GM18508 (cell line): ENCODE data around the gene FOXC1.

Source experiments
- ATAC-seq: cut with Tn5 transposase; IDR thresholded peaks from one replicate; pipeline ENCODE4 v1.9.1; 2021; ENCODE audit warnings: moderate number of reproducible peaks; ENCODE audit not compliant: insufficient read depth, unreplicated experiment

The FOXC1 gene

DNA sequence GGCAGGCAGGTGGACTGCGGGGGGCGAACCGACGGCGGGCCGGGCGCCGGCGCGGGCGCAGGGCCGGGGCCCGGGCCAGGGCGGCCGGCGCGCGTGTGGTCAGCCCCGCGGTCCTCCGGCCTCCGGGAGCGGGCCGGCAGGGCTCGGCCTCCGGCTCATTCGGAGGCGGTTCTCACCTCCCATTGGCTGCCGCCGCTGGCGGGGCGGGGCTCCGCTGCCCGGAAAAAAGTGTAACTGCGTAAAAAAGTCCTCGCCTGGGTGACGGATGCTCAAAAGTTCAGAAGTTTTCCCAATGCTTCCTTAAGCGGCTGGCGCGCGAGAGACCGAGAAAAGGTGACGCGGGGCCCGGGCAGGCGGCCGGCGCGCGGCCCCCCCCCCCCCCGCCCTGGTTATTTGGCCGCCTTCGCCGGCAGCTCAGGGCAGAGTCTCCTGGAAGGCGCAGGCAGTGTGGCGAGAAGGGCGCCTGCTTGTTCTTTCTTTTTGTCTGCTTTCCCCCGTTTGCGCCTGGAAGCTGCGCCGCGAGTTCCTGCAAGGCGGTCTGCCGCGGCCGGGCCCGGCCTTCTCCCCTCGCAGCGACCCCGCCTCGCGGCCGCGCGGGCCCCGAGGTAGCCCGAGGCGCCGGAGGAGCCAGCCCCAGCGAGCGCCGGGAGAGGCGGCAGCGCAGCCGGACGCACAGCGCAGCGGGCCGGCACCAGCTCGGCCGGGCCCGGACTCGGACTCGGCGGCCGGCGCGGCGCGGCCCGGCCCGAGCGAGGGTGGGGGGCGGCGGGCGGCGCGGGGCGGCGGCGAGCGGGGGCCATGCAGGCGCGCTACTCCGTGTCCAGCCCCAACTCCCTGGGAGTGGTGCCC is at the start of gene FOXC1:
FOXC1 (plus strand) TSS at position 268 of the 849 bp plus-strand sequence; CDS start at position 799, 531 bp downstream.
- ATAC-seq = no peak

- ATAC-seq = no peak
Measured at GRCh38 chr6:1560281-1561058, 49.2 kb upstream of the FOXC1 start.

- ATAC-seq = no peak
Measured at GRCh38 chr6:1561355-1561754, 48.4 kb upstream of the FOXC1 start.

DNA sequence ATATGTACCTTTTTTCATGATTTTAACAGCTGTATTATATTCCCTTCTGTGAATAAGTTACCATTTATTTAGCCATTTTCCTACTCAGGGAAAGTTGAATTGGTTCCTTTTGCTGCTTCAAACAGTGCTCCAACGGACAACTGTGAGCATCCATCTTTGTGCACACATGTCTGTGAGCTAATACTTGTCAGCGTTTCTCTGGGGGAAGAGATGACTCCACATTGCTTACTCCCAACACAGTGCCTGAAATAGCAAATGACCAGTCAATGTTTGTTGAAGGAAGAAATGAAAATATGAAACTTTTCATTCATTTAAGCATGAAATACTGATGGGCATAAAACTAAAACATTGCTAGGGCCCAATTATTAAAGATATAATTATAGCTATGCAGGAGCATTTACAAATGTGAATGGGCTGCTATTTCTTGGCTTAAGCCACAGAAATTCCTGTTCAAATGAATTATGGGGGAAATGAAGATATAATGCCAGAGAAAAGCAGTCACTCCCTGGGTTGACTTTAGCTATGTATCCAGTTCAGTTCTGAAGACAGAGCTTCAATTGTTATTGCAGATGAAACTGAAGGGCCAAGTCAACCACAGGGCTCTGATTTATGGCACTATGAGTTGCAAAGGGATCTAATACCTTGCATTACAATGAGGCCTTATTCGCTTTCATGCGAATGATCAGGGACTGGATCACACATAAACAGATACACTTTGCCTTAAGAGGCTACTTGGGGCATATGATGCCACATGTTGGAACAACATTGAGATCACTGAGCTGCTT is 47.4 kb upstream of the FOXC1 start:
- ATAC-seq = no peak

DNA sequence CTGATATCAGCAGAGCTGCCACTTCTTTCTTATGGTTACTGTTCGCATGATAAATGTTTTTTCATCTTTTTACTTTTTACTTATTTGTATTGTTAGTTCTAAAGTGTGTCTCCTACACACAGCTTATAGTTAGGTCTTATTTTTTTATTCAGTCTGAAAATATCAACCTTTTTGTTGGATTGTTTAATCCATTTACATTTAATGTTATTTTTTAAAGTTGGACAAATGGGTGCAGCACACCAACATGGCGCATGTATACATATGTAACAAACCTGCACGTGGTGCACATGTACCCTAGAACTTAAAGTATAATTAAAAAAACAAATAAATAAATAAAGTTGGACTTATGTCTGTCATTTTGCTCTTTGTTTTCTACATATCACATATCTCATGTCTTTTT is 40.3 kb upstream of the FOXC1 start:
- no peak for ATAC-seq

GRCh38 chr6:1570848-1571247 is 38.9 kb upstream of the FOXC1 start:
- no peak for ATAC-seq

DNA sequence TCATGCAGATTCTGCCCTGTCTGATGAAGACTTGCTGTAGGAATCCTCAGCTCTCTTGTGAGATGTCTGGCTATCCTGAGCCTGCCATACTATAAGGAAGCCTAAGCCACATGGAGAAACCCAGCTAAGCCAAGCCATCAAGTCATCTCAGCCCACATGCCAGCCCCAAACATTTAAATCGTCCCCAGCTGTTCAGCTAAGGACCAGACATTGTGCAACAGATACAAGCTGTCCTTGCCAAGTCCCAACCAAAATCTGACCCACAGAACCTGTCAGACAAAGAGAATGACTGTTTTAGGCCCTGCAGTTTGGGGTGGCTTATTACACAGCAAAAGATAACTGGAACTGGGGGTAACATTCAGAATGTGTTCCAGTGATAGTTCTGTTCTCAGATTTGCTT is 36.8 kb upstream of the FOXC1 start:
- no peak for ATAC-seq

GRCh38 chr6:1574083-1574761 is 35.5 kb upstream of the FOXC1 start:
- ATAC-seq = no peak

DNA sequence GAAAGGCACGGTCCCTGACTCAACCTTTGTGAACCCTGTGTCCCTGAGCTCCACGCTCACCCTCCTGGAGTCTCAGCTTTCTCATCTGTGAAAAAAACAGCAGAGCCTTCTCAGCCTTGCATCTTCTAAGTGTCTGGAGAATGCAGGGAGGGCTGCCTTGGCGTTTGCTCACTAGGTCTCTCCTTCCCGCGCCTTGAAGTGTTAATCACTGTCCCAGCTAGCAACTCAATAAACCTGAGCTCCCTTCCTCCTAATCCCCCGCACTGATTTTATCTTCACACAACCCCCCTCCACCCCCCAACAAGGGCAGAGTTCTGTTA is 34.9 kb upstream of the FOXC1 start:
- no peak for ATAC-seq

GRCh38 chr6:1575210-1576041 is 34.3 kb upstream of the FOXC1 start:
- ATAC-seq = no peak

- no peak for ATAC-seq
Measured at GRCh38 chr6:1576166-1576565, 33.5 kb upstream of the FOXC1 start.

- ATAC-seq = no peak
Measured at GRCh38 chr6:1576711-1577110, 33.0 kb upstream of the FOXC1 start.

- no peak for ATAC-seq
Measured at GRCh38 chr6:1577146-1577680, 32.5 kb upstream of the FOXC1 start.

DNA sequence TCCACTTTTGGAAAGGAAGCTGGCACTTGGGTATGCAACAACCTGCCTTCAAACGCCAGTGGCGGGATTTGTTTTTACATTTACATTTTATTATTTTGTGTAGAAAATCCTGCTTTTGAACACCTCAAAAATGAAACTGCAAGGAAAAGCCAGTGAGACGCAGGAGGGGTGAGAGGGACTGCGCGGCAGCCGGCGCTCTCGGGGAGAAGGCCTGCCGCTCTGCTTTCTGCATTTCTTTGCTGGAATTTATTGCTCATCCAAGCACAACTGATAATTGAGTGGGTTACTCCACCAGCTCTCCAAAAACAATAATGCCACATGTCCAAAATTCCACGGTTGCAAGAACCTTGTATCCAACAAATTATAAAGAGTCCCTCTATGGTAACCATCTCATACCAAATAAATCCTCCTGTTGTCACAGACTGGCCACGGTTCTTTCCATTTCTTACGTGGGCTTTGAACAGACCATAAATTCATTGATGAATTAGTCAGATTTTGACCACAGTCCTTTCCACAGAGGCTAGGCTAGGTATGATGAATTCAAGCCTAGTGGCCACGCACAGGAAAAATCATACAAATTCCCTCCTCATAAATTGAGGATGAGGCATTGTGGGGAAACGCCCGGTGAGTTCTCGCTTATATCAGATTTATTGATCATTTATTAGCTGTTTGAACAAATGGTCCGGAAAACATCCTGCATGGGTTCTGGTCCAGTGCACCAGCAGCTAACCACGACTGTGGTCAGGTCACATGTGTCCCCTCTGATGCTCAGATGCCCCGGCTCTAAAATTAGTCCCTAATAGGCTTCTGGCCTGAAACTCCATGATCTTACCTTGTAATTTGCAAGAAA is 31.6 kb upstream of the FOXC1 start:
- no peak for ATAC-seq

DNA sequence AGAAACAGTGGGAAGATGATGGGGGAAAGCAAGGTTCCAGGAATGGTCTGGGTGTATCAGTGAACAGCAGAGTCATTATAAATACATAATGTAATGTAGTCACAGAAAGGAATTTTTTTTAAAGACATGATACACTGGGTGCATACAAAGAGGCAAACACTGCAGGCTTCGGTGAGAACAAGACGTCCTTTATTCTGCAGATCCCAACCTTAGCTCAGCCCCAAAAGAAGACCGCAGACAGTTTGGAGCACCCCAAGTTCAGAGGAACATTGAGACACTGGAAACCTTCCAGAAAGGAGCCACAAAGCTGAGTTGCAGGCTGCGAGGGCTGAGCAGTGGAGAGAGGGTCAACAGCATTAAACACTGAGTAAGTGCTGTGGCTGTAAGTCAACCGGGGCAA is 30.6 kb upstream of the FOXC1 start:
- ATAC-seq = no peak

DNA sequence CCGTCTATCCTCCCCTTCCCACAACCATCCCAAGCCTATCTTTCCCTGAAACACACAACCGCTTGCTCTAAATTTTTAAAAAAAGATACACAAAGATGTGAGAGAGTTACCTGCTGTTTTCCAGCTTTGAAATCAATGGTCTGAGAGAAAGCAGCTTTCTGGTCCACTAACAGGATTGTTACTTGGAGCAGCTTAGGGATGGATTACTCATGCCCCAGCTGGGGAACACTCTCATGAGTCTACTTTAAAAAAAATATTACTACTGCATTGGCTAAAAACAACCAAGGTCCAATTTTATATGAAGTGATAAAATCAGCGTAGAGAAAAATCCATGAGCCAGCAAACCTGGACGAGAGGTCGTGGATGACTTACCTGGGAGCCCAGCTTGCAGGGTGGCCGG is 29.6 kb upstream of the FOXC1 start:
- ATAC-seq = no peak

GRCh38 chr6:1580585-1580984 is 29.1 kb upstream of the FOXC1 start:
- ATAC-seq = no peak
